HG03521 (cell line): Measurements from ENCODE around the gene KTI12.
"Not testable (repeated sequence)": the region's sequence is repeated elsewhere in the genome, so short reads cannot be mapped to it uniquely, and the experiment has no call there.

Experiments used
- ATAC-seq: cut with Tn5 transposase; IDR thresholded peaks from one replicate; pipeline ENCODE4 v1.9.1; 2021; ENCODE audit warnings: mild to moderate bottlenecking, moderate library complexity; ENCODE audit not compliant: unreplicated experiment

The KTI12 gene

DNA sequence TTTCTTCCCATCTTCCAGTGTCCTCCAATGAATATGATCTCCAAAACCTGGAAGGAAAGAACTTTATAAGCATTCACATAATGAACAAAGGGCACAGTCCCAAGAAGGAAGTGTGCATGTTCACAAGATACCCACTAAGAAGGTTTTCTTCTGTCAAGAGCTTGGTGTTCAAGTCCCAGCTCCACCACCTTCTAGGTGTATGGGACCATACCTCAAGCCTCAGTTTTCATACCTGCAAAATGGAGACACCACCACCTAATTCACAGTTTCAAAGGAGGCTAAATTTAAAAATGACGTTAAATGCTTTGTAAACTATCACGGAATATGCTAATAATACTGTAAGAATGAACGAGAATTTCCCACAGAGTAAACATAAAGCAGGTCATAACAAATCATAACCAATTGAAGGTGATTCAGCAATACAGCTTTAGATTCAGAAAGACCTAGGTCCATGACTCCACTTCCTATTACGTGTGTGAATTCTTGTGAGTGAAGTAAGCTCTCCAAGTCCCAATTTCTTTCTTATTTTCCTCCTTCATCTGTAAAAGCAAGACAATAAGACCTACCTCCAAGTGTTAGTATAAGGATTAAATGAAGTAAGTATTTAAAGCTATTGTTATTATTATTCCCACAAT, 8.1 kb upstream of the KTI12 start:
- ATAC-seq: no peak

DNA sequence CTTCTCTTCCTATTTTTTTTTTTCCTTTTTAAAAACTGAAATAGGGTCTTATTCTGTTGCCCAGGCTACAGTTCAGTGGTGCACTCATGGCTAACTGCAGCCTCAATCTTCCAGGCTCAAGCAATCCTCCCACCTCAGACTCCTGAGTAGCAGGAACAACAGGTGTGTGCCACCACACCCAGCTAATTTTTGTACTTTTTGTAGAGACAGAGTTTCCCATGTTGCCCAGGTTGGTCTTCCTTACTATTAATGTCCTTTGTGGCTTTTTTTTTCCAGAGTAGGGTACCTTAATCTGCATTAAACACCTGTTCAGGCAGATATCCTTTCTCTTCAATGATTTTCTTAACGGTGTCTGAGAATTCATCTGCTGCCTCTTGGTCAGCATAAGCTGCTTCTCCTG, 4.3 kb upstream of the KTI12 start:
- no peak for ATAC-seq

DNA sequence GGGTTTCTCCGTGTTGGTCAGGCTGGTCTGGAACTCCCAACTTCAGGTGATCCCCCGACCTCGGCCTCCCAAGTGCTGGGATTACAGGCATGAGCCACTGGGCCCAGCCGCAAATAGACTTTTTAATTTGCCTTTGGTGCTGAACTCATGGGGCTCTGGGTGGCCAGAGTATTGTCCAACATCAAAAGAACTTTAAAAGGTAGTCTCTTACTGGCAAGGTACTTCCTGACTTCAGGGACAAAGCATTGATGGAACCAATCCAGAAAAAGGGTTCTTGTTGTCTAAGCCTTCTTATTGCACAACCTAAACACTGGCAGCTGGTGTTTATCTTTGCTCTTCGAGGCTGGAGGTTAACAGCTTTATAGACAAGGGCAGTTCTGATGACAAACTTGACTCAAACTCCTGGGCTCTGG, 3.8 kb upstream of the KTI12 start:
- ATAC-seq: no peak

DNA sequence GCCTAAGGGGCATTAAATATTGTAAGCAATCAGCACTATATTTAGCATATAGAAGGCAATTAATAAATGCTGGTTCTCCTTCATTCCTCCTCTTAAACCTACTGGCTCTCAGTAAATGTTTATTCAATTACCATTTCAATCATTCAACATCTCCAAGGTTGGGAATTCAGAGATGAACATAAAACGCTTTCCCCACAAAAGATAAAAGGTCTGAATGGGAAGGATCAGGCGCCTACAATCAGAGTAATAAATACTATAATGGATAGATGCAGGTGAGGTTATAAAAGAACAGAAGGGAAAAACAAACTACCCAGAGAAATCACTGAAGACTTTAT, 407 bp upstream of the KTI12 start:
- no peak for ATAC-seq

DNA sequence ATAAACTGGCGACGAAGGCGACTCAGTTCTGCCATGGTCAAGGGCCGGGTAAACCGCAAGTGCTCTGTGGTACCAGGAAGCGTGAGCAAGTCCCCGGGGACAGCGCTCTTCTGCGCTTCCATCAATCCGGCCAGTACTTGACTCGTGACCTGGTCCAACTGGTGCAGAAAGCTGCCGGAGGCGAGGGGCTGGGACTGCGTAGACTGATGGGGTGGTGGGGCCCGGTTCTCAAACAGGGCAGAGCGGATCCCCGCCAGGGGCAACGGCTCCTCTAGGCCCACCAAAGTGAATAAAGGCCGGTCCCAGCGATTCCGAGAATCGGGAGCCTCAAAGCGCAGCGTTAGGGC, 852 bp downstream of the KTI12 start:
- no peak for ATAC-seq

DNA sequence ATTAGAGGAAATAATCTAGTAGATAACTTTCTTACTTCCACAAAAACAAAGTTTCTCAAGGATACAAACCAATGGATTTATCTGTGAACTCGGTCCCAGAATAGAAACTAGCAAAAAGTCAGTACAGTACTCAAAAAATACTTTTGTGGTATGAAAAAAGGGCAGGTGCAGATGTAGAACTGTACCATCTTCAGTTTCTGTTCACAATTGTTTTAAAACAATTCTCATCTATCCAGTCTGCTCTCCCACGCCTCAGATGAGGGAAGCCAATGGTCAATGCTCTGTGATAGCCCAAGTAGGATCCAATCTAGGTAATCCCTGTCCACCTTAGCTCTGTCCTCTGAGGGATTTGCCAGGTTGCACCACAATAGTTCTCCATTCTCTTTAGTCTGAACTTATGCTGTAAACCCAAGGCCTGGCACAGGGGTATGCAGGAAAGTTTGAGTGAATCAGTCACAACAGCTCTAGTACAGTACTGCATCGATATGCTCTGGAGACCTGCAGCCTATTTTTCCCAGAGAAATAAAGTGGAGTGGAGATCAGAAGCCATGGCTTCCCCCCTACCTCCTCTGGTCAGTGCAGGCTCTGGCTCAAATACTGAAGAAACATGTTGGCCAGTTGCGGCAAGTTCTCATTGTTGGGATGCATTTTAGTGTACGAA, 1.4 kb downstream of the KTI12 start:
- ATAC-seq: no peak

DNA sequence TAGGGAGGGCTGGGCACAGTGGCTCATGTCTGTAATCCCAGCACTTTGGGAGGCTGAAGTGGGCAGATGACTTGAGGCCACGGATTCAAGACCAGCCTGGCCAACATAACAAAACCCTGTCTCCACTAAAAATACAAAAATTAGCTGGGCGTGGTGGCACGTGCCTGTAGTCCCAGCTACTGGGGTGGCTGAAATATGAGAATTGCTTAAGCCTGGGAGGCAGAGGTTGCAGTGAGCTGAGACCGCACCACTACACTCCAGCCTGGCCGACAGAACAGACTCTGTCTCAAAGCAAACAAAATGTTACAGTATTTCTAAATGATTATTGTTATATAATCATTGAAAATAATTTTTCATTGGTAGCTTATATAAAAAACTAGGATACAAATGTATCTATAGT, 4.8 kb downstream of the KTI12 start:
- not testable (repeated sequence) for ATAC-seq

DNA sequence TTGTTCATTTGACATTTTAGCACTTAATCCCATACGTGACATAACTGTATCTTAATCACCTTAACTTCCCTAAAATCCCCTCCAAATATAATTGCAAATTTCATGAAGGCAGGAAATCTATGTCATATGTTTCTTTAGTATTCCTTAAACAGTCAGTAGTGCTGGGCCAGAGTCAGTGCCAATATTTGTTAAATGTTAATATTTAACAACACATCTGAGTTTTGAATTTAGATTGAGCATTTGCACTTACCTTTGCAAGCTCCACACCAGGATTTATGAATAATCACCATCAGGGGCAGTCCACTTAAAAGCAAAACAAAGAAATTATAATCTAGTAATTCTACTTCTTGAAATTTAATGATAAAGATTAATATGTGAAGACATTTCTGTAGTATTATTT, 5.3 kb downstream of the KTI12 start:
- ATAC-seq: no peak

DNA sequence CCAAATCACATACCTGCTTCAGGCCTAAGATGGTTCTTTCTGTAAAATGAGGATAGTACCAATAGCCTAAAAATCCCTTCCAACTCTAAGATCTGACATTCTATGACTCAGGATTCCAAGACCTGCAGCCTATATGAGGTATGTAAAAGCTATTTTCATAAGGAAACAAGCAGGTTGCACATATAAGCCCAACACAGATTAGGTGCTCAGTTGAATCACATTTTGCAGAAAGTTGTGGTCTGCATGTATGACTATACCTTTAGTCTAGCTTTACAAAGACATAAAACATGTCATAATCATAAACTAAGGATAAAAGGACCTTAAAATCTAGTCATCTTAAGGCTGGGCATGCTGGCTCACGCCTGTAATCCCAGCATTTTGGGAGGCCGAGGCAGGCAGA, 7.3 kb downstream of the KTI12 start:
- no peak for ATAC-seq

DNA sequence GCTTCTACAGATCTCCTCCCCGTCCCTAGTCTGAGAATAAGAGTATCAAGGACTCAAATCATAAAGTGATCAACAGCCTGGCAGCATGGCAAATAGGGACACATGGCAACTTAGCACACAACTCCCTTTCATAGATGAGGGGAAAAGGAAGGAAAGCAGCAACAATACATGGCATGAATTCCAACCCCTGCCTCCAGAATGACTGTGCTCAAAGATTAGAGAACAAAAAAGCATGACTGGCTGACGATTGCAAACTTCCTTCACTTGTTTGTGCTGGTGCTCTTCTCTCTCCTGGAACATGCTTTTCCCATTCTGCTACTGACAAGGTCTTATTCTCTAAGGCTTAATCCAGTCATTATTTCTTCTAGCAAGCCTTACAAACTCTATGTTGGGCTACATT, 11.5 kb downstream of the KTI12 start:
- ATAC-seq: no peak

DNA sequence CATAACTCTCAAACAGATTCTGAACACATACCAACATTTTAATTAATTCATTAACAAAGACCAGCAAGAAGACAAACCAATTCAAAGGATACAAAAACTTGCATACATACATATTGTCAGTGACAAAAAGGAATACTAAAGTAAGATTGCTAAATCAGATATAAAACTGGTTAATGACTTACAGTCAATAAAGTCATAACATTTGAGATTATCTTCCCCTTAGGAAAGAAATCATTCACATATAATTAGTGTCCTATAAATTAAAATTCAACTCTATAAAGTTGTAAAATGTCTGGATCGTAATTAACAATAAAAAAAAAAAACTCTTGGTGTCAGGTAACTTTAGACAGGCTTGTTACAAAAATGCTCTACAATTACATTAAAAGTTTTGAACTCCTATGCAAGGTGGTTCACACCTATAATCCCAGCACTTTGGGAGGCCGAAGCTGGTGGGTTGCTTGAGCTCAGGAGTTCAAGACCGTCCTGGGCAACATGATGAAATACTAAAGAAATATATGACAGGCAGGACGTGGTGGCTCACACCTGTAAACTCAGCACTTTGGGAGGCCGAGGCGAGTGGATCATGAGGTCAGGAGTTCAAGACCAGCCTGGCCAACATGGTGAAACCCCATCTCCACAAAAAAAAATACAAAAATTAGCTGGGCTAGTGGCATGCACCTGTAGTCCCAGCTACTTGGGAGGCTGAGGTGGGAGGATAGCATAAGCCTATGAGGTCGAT, 25.4 kb downstream of the KTI12 start:
- no peak for ATAC-seq

DNA sequence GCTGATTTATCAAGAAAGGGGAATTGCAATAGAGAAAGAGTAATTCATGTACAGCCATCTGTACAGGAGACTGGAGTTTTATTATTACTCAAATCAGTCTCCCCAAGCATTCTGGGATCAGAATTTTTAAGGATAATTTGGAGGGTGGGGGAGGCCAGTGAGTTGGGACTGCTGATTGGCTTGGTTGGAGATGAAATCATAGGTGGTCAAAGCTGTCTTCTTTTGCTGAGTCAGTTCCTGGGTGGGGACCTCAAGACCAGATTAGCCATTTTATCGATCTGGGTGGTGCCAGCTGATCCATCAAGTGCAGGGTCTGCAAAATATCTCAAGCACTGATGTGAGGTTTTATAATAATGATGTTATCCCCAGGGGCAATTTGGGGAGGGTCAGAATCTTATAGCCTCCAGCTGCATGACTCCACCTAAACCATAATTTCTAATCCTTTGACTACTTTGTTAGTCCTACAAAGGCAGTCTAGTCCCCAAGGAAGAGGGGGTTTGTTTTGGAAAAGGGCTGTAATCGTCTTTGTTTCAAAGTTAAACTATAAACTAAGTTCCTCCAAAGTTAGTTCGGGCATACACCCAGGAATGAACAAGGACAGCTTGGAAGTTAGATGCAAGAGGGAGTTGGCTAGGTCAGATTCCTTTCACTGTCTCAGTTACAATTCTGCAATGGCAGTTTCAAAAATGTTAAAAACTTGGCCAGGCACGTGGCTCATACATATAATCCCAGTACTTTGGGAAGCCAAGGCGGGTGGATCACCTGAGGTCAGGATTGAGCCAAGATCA, 26.2 kb downstream of the KTI12 start:
- no peak for ATAC-seq

DNA sequence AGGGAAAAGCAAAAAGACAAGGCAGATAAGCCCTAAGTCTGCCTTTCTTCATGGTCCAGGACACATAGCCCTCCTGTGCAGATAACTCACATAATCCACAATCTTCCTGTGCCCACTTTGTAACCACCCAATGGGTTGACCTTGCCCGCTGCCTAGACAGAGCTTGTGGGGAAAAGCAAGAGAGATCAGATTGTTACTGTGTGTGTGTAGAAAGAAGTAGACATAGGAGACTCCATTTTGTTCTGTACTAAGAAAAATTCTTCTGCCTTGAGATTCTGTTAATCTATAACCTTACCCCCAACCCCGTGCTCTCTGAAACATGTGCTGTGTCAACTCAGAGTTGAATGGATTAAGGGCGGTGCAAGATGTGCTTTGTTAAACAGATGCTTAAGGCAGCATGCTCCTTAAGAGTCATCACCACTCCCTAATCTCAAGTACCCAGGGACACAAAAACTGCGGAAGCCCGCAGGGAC, 27.5 kb downstream of the KTI12 start:
- ATAC-seq: not testable (repeated sequence)

DNA sequence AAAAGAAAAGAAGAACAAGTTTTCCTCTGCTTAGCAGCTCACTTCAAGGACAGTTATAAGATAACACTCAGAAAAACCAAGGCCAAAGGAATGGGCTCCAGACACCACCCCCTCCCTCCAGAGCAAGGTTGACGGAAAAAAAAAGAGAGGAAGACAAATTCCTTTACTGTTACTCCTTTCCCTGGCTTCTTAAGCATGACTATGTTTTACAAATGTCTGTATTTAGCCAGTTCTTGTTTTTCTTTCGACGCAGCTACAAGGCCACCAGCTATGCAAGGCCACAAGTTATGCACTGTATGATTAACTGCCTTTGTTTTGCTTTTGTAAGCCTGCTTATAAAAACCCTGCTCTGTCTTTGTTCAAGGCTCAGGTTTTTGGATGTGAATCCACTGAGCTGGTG, 28.1 kb downstream of the KTI12 start:
- ATAC-seq: not testable (repeated sequence)

DNA sequence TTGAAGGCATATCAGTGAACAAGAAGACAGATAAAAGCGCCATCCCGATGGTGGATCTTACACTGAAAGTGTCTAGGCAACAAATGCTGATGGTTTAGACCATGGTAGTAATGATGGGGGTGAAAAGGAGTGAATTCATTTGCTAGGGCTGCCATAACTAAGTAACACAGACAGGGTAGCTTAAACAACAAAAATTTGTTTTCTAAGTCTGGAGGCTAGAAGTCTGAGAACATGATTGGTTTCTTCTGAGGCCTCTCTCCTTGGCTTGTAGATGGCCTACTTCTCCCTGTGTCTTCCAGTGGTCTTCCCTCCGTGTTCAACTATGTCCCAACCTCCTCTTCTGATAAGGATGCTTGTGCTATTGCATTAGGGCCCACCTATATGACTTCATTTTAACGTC, 29.7 kb downstream of the KTI12 start:
- ATAC-seq: no peak

DNA sequence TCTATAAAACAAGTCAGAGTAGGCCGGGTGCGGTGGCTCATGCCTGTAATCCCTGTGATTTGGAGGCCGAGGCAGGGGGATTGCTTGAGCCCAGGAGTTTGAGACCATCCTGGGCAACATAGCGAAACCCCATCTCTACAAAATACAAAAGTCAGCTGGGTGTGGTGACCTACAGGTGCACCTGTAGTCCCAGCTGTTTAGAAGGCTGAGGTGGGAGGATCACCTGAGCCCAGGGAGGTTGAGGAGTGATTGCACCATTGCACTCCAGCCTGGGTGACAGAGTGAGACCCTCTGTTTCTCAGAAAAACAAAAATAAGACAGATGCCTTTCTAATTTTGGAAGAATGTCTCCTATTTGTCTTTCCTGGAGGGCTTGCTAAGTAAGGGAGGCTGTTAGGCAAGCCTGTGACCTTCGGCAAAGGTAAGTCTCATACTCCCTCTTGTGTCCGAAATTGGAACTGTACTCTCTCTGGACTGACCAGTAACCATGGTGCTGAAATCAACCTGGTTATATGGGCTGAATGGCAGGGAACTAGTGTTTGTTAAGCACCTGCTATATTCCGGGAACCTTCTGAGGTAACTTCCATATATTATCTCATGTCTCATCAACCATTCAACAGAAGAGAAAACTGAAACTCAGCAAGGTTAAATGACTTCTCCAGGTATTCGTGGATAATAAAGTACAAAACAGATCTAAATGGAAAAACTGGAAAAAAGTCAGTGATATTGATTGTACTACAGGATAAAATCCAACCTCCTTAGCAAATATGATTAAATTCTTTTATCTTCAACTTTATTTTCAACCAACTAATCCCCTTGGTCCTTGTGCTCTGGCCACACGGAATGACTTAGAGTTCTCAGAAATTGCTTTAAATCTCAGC, 31.3 kb downstream of the KTI12 start:
- peak; percentile 80 for ATAC-seq

DNA sequence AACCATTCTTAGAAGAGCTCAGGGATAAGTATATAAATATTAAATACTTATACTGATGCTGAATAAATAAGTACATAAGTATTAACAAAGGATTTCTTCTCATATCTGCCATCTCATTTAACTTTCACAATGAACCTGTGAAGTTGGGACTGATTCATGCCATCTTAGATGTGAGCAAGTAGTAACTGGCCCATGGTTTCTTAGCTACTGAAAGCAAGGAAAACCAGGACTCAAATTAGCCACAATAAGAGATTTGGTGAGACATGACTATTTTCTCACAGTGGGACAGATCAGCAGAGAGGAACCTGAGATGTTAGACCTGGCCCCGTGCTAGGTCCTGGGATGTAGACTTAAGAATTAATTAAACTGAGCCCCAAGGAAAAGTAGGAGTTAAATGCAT, 34.9 kb downstream of the KTI12 start:
- no peak for ATAC-seq

DNA sequence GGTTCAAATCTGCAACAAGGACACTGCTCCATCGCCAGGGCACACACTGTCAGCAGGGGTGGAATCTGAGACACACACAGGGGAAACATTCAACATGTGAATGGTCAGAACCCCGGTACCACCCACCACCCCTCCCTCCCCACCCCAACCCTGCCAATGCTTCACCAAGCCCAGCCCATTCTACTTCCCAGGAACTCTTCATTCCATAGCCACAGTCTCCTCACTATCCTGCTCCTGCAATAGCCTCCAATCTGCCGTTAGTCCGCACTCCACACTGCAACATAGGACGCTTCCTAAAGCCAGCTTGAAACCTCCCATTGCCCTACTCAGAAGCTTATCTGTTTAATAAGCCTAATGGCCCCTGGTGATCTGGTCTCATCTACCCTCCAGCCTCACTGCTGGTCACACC, 35.6 kb downstream of the KTI12 start:
- ATAC-seq: no peak

DNA sequence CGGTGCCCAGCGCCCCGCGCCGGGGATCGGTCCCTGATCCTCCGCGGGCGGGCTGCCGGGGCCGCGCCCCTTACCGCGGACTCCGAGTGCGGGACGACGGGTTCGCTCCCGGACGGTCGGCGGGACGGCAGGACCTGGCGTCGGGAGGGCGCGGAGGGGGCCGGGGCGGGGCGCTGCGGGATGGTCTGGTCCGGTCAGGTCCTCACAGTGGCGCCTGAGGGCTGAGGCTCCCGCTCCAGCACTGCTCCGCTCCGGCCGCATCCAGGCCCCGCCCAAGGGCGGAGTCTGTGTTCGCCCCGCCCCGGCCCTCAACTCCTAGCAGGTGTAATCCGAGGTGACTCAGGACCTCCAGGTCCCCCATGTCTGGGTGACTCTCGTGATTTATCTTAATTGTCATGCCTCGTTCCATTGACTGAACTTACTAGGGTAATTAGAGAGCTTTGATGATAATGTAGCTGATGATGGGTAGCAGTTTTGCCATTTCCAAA, 43.1 kb downstream of the KTI12 start, which contains the start of gene RAB3B:
RAB3B (minus strand) TSS at position 223 of the 488 bp plus-strand sequence. CDS start 13,583 bp downstream, outside the sequence.
- no peak for ATAC-seq
